Dermis blood vessel endothelial cell (primary cell): ENCODE data around the gene POTEF. TPM values are rescaled to one million over a fixed set of nuclear protein-coding genes. Genes with fewer than 3 reads are reported as not detected.
"Not testable (repeated sequence)": the region's sequence is repeated elsewhere in the genome, so short reads cannot be mapped to it uniquely, and the experiment has no call there.

Source experiments
- DNase-seq: peaks from one replicate; pipeline ENCODE4 v3.0.0; 2010
- total RNA-seq: library from RNA; depleted of rRNA; stranded (reverse); fragments of >200 nt; gene quantifications from 2 replicates; pipeline ENCODE4 v1.2.3, GENCODE V29; 2014

The POTEF gene
- total RNA-seq, 1 donor from 2014 or later, result 0.34 TPM

- DNase-seq, result no peak
Observed at GRCh38 chr2:130152816-130153595, 24.0 kb upstream of the POTEF start.

DNA sequence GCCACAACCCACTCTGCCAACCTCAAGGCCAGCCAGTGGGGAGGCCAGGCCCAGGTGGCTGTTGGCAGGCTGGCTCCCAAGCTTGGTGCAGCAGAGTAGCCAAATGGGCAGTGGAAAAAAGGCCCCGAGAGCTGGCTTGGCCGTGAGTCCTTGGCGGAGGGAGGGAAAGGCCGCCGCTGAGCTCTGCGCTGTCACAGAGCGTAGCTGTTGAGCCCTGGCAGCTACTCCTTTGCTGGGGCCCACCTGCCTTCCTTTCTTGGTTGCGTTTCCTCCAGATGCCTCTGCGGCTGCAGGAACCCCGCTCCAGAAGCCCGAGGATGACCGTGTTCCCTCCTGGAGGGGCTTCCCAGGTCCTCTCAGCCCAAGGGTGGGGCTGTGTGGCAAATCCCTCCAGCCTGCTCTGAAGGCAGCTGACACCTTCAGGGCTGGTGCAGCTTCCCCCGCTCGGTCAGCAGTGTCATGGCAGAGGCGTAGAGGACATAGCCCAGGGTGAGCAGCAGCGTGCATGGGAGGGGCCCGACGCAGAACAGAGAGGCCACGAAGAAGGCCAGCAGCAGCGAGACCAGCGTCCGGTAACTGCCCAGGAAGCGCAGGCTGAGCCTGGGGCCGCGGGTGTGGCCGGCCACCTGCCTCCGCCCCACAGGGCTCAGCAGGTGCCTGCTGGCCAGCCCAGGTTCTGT, 23.3 kb upstream of the POTEF start:
- not testable (repeated sequence) for DNase-seq

- DNase-seq, result not testable (repeated sequence)
Observed at GRCh38 chr2:130151145-130151512, 22.1 kb upstream of the POTEF start.

GRCh38 chr2:130150181-130151144, 21.4 kb upstream of the POTEF start:
- no peak for DNase-seq

GRCh38 chr2:130148515-130148914, 19.5 kb upstream of the POTEF start:
- DNase-seq, result not testable (repeated sequence)

DNA sequence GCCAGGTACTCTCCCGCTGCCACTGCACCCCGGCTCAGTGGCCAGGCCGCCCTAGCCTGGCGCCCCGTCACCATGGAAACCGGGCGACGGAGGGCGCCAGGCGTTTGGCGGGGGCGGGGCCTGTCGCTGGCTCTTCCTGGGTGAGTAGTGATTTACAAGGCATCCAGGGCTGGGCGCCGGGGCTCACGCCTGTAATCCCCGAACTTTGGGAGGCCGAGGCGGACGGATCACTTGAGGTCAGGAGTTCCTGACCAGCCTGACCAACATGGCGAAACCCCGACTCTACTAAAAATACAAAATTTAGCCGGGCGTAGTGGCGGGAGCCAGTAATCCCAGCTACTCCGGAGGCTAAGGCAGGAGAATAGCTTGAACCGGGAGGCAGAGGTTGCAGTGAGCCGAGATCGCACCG, 16.0 kb upstream of the POTEF start, which contains the start of gene CCDC74B:
Gene CCDC74B, minus strand, starts transcription at position 107 of the 409 bp plus-strand sequence. CDS start 116 bp downstream, outside the sequence.
- DNase-seq, result not testable (repeated sequence)

- DNase-seq, result not testable (repeated sequence)
Observed at GRCh38 chr2:130143266-130144039, 14.4 kb upstream of the POTEF start.

DNA sequence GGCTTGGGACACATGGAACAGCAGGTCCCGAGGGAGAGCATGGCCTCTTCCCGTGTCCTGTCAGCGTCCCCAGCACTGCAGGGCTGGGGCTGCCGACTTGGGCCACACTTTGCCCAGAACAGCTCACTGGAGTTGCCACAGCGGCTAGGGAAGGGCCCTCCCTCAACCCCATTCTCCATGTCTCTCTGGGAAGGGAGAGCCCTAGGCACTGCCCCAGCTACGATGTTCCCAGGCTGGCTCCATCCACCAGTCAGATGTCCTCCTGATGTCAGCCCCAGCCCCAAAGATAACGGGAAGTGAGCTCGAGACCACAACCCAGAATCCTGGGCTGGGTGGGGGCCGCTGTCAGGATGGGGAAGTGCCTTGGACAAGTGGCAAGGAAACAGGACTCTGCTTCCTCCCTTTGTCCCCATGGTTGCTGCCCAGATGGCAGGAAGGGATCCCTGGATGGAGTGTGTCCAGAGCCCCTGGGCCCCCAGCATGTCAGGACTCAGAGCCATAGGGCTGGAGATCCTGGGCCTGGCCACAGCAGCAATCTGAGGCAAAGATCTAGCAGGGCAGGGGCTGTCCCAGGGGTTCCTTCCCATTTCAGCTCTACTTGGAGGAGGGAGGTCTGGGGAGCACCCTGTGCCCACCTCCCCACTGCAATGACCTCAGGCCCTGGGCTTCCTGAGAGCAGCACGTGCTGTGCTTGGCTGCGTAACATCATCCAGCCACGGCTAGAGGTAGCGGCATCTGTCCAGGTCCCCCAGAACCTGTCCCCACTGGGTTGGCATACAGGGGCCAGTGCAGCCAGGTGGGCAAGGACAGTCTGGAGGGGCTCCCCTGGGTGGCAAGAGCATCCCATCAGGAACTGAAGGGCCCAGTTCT, 13.6 kb upstream of the POTEF start:
- not testable (repeated sequence) for DNase-seq

- not testable (repeated sequence) for DNase-seq
Observed at GRCh38 chr2:130141645-130142370, 12.8 kb upstream of the POTEF start.

DNA sequence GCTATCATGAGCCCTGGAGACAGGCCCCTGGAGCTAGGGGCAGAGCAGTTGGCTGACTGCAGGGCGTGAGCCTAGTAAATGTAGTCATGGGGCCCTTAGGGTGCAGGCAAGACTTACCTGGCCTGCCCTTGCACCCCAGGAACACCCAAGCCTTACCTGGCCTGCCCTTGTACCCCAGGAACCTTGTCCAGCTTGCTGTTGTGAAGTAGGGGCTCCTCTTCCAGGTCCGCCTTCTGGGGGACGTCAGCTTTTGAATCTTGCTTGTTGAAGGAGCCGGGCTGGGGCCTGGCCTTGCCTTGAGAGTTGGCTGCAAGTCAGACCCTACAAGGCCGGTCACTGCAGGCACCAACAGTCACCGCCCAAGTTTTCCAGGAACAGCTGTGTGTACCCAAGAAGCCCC, 12.0 kb upstream of the POTEF start:
- DNase-seq, result not testable (repeated sequence)

DNA sequence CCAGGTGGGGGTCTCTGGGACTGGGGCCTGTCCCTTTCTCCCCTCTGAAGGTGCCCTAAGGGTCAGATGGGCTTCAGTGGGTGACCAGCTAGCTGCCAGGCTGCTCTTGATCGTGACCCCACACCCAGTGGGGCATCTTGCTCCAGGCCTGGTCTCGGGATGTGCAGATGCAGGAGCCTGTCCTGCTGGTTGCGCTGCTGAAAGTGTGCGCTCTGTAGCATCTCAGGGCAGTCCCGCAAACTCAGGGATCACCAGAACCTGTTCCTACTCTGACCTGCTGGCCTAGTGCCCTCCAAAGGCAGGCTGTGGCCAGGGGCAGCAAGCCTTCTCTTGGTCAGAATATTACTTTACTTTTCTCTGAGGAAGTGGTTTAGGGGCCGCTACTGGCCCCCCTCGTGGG, 11.5 kb upstream of the POTEF start:
- DNase-seq, result not testable (repeated sequence)

GRCh38 chr2:130139331-130140280, 10.6 kb upstream of the POTEF start:
- not testable (repeated sequence) for DNase-seq

DNA sequence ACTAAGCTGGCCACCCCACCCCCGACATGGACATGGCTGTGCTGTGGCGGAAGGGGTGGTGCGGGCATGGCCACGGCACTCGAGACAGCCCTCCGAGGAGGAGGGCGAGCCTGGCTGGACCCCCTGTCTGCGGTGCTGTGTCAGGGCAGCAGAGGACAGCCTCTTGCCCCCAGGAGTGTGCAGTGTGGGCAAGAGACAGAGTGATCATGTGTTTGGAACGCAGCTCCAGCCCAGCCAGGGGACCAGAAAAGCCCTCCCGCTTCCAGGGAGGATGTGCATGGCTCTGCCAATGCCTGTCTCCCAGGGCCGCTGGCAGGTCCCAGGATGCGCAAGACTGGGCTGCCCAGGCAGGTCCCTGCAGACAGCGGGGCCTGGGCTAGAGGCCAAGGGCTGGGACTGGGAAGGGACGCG, 9.8 kb upstream of the POTEF start:
- DNase-seq, result not testable (repeated sequence)

DNA sequence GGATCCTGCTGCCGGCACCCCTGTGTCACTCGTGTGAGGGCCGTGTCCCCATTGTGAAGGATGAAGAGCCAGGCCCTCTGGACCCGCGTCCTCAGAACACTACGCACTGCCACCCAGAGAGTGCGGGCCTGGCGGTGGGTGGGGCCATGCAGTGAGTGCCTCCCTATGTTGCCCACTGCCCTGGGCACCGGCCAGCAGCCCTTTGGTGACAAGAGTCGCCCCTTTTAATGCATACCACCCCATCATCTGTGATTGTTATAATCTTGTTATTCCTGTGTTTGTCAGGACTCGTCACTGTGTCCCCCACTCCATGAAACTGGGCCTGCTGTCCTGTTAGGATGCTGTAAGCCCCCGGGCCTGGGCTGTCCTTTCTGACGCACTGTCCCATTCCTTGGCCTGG, 9.3 kb upstream of the POTEF start:
- not testable (repeated sequence) for DNase-seq

- DNase-seq, result not testable (repeated sequence)
Observed at GRCh38 chr2:130137118-130137517, 8.1 kb upstream of the POTEF start.

DNA sequence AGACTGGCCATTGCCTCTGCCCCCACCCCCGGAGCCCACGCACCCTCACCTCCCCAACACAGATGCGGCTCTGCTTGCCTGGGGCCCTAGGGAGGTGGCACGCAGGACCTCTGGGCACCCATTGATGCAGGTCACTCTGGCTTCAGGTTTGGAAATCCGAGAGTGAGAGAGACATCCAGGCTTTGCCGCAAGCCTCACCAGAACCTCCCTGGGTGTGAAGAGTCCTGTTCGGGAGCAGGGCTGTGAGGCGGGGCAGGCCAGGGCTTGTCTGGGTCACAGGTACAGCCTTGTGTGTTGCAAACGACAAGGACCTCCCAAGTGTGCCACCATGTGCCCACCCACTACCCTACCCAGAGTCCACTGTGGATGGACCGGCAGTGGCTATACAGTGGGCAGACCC, 7.5 kb upstream of the POTEF start:
- DNase-seq, result not testable (repeated sequence)

DNA sequence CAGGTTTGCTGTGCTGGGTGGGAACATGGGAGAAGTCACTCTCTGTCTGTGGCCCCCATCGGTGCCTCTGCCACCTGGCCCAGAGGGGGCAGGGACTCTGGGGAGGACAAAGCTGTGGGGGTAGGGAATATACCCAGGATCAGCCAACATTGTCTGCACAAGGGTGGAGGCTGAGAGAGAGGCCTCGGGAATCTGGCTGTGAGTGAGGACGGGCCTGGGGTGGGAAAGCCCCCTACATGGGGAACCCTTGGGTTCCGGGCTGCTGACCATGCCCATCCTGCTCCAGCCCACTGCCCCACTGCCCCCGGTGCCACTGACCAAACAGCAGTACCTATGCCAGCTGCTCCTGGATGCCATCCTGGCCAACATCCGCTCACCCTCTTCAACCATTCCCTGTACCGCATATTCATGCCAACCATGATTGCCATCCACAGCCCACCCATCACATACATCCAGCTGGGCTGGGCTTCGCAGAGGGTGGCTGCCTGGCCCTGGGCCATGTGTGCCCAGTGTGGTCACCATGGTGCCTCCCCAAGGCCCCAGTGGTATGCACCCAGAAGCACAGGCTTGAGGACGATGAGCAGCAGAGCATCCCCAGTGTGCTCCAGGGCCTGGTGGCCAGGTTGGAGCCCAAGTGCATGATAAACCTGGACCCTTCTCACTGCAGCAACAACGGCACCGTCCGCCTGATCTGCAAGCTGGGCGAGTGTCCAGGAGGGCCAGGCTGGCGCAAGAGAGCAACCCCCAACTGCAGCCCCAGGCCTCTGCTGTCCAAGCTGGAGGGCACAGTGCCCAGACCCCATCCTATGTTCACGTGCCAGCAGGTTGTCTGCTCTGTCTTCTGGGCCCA, 6.9 kb upstream of the POTEF start:
- DNase-seq, result no peak

DNA sequence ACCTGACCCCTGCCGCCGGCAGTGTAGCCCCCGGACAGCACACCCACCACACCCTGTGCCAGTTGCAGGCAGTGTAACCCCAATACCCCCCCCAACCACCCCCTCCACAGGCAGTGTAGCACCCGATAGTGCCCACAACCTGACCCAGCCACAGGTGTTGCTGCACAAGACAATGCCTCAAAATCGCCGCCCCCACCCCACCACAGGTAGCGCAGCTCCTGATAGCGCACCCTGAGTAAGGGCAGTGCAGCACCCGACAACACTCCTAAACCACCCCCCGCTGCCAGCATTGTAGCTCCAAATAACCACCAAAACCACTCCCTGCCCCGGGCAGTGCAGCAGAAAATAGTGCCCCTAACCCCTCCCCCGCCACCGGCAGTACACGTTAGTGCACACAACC, 558 bp downstream of the POTEF start:
- not testable (repeated sequence) for DNase-seq
